ENCODE data around the gene NEXN.

GRCh38 chr1:77955709-77956108 is 67.3 kb downstream of the NEXN start:
- TF ChIP-seq CTCF (IDR thresholded peaks at IDR 0.05) = no peak
- no peak for TF ChIP-seq EP300 (IDR thresholded peaks at IDR 0.05)
